Fibroblast of pulmonary artery (primary cell): ENCODE measurements around the gene ZSCAN10.

Experiments
- DNase-seq: peaks from one replicate; pipeline ENCODE4 v3.0.0-alpha.2; 2010; ENCODE audit warnings: low read depth
- H3K4me3 ChIP-seq: replicated peaks from 2 replicates; pipeline ENCODE4 v1.5.1; 2011; ENCODE audit warnings: low read depth, mild to moderate bottlenecking, control low read depth, low read length, moderate library complexity
- TF ChIP-seq, protein P1 (sequence below): IDR thresholded peaks from 2 replicates; pipeline ENCODE4 v1.5.1; 2011; ENCODE audit warnings: mild to moderate bottlenecking, control low read depth, low read length, inconsistent platforms; ENCODE audit errors: missing control alignments

ZSCAN10 gene

GRCh38 chr16:3144321-3144983, 45.4 kb upstream of the ZSCAN10 start:
- TF ChIP-seq, protein P1, sequence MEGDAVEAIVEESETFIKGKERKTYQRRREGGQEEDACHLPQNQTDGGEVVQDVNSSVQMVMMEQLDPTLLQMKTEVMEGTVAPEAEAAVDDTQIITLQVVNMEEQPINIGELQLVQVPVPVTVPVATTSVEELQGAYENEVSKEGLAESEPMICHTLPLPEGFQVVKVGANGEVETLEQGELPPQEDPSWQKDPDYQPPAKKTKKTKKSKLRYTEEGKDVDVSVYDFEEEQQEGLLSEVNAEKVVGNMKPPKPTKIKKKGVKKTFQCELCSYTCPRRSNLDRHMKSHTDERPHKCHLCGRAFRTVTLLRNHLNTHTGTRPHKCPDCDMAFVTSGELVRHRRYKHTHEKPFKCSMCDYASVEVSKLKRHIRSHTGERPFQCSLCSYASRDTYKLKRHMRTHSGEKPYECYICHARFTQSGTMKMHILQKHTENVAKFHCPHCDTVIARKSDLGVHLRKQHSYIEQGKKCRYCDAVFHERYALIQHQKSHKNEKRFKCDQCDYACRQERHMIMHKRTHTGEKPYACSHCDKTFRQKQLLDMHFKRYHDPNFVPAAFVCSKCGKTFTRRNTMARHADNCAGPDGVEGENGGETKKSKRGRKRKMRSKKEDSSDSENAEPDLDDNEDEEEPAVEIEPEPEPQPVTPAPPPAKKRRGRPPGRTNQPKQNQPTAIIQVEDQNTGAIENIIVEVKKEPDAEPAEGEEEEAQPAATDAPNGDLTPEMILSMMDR, result no peak
- H3K4me3 ChIP-seq, result no peak overlapping the region
- no peak for DNase-seq

- no peak for DNase-seq
- TF ChIP-seq, protein P1, result no peak
- H3K4me3 ChIP-seq, result no peak overlapping the region
Observed at GRCh38 chr16:3143598-3144320, 44.7 kb upstream of the ZSCAN10 start.

DNA sequence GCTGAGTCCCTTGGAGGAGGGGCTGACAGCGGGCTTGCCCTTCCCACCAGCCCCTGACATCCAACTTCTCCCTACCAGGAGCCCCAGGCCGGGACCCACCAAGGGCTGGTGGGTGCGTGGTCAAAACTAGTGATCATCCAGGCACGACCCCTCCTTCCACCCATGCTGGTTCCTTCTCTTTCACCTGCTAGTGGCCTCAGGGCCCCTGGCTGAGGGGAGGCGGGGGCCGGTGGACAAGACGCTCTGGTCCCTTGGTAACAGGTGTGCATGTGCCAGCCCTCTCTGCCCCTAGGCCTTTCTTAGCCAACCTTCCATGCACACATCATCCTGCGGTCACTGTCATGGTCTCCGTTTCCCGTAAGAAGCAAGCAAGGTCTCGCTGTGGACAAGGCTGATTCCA, 44.1 kb upstream of the ZSCAN10 start:
- H3K4me3 ChIP-seq, result no peak overlapping the region
- TF ChIP-seq, protein P1, result no peak
- DNase-seq, result no peak

GRCh38 chr16:3142770-3143169, 43.7 kb upstream of the ZSCAN10 start:
- H3K4me3 ChIP-seq, result no peak overlapping the region
- TF ChIP-seq, protein P1, result no peak

GRCh38 chr16:3142327-3142726, 43.2 kb upstream of the ZSCAN10 start:
- DNase-seq, result no peak
- H3K4me3 ChIP-seq, result no peak overlapping the region
- TF ChIP-seq, protein P1, result no peak

More at GRCh38 chr16:3142770-3143169, 43.7 kb upstream of the ZSCAN10 start:
- no peak for DNase-seq

DNA sequence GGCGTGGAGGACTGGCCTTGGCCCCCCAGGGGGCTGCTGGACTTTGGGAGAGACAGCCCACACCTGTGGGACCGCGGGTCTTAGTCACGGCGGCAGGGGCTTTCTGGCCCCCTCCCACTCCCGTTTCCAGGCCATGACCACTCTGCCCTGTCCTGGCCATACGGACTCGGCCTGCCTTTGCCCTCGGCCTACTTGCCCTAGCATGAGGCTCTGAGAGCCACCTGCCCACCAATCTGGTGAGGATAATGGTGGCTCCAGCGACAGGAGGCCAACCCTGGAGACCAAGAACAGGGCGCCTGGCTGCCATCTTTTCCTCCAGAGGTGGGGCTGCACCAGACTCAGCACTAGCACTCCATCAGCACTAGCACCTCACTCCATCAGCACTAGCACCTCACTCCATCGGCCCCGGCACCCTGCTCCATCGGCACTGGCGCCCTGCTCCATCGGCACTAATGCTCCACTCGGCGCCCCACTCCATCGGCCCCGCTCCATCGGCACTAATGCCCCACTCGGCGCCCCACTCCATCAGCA, 42.8 kb upstream of the ZSCAN10 start:
- TF ChIP-seq, protein P1, result no peak
- DNase-seq, result no peak
- no peak overlapping the region for H3K4me3 ChIP-seq
